HG03439 (cell line): ENCODE results near the gene FSTL4.

Source experiments
- ATAC-seq: cut with Tn5 transposase; IDR thresholded peaks from one replicate; pipeline ENCODE4 v1.9.1; 2021; ENCODE audit warnings: mild to moderate bottlenecking, moderate library complexity; ENCODE audit not compliant: unreplicated experiment

Gene FSTL4

DNA sequence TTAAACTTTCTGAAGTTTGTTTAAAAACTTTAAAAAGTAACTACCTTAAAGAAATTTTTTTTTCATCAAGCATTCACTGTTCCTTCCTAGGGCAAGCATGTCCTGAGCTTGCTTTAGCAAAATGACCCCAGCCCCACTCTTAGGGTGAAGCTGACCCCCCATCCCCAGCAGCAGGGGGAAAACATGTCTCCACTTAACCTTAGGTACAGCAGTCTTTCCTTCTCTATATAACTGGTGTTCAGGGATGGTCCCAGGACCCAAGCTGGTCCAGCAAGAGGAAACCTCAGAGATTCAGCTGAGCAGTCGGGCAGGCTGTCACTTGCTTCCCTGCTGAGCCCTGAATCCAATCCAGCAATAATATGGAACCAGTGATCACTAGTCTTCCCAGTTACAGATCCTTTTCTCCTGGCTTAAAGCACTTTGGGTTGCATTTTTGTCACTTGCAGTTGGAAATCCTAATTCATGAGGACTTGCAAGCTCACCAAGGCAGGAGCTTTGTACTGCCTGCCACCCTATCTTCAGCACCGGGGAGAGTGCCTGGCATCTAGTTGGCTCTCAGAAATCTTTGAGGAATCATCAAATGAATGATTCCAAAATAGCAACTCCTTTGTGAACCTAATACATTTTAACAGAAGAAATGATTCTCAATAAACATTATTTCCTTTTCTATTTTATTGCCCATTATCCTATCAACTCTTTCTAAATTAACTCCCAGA, 91.2 kb downstream of the FSTL4 start:
- no peak for ATAC-seq

DNA sequence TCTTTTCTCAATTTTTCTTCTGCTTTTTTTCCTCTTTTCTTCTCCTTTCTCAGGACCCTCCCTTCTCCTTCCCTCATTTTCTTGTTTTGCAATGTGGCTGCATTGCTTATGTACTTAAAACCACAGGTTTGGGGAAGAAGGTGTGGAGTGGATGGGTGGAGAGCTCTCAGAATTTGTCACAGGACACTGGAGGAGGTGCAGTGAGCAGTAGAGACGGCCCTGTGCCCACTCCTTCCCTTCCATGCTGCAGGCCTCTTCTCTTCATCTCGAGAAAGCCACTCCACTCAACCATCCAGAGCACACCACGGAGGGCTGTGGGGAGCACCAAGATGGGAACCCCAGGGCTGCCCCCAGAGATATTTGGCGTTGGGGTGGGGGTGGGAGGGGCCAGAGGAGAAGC, 92.3 kb downstream of the FSTL4 start:
- ATAC-seq, result no peak

DNA sequence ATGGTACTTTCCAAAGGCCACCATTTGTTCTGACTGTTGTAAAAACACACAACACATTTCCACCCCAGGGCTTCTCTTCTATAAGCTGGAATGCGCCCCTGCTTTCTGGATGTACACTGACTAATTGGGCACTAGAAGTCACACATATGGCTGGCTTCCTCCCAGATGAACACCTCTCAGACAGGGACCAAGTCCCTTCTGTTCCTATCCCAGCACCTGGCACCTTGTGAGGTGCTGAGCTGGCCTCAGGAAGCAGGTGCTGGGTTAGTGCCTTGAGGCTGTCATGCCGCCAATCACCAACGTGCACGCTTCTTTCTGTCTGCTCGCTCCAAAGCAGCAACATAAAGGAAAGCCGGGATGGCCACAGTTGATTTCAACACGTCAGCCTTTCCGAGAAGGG, 93.2 kb downstream of the FSTL4 start:
- ATAC-seq, result no peak

DNA sequence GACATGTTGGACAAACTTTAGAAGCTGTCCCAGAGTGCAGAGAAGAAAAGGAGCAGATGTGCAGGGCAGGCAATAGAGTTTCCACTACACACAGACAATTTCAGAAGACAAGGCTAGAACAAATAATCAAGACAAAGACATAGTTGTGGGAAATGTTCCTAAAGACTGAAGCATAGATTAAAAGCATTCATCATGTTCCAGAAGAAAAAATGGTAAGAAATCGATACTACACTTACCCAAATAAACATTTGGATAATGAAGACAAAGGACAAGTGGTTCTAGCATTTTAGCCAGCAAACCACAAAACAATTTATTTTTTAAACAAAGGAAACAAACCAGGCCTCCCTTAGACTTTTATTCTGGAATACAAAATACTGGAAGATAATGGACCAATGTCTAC, 97.9 kb downstream of the FSTL4 start:
- ATAC-seq, result no peak

DNA sequence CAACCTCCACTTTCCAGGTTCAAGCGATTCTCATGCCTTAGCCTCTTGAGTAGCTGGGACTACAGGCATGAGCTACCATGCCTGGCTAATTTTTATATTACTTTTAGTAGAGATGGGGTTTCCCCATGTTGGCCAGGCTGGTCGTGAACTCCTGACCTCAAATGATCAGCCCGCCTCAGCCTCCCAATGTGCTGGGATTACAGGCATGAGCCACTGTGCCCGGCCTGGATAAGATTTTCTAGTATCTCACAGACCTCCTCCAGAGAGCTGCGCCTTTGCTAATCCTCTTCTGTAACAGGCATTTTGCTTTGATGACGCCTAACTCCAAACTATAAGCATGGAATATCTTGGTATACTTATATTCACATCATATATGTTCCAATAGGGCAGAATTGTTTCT, 99.4 kb downstream of the FSTL4 start:
- no peak for ATAC-seq

DNA sequence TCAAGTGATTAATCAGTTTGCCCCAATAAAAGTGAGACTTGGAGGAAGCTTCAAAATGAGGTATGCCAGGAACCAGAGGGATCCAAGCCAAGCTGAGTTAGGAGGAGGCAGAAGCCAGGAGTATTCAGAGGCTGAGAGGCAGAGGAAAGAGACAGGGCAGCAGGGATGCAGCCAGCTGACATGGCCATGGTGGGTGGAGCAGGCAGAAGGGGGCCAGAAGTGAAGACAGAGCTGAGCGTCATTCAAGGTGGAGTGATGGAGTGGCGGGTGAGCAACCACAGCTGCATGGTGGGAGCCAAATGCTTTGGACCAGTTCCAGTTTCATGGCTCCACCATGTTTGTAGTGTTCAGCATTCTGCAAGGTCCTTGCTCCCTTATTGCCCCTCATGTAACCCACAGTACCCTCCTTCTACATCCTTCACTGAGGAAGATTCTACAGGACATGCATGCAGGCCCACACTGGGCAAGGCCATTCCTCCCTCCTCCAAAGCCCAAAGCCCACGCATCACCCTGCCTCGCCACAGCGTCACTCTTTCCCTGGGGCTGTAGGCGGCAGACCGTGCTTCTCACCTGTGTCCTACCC, 100.6 kb downstream of the FSTL4 start:
- no peak for ATAC-seq

DNA sequence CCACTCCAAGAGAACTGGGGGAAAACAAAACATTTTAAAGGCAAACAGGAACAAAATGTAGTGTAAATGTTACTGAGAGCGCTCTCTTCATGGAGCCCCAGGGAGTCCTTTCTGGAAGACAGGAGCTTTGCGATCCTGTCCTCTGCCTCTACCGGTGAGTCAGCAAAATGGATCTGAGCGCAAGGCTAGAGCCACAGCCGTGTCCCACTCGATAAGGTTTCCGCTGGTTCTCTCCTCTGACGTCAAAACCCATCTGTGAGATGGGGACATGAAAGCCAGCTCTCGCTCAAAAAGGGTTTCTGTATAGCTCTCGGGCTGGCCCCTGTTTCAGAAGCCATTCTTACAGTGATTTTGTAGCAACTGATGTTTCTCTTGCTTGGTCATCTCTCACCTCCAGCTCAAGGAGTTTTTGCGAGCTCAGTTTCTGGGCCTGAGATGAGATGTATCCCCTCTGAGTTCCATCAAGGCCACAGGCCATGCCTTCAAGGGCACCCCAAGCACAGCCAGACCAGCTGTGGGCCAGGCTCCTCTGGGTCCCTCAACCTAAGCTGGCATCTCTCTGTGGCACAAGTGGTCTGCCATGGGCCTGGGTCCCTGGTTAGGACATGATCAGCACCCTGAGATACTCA, 101.6 kb downstream of the FSTL4 start:
- ATAC-seq, result no peak

DNA sequence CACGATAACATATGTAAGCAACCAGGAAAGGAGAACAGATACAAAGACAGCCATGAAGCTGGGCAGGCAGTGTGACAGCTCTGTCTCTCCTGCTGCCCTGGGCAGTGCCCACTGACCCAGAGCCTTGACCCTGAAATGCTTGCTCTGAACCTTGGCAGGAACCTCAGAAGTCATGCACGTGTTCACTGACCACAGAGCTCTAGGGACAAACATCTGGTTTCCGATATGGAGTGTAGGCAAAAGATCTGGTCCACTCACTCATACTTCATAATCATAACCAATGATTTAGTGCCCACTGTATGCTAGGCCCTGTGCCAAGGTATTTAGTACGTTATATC, 102.6 kb downstream of the FSTL4 start:
- no peak for ATAC-seq

DNA sequence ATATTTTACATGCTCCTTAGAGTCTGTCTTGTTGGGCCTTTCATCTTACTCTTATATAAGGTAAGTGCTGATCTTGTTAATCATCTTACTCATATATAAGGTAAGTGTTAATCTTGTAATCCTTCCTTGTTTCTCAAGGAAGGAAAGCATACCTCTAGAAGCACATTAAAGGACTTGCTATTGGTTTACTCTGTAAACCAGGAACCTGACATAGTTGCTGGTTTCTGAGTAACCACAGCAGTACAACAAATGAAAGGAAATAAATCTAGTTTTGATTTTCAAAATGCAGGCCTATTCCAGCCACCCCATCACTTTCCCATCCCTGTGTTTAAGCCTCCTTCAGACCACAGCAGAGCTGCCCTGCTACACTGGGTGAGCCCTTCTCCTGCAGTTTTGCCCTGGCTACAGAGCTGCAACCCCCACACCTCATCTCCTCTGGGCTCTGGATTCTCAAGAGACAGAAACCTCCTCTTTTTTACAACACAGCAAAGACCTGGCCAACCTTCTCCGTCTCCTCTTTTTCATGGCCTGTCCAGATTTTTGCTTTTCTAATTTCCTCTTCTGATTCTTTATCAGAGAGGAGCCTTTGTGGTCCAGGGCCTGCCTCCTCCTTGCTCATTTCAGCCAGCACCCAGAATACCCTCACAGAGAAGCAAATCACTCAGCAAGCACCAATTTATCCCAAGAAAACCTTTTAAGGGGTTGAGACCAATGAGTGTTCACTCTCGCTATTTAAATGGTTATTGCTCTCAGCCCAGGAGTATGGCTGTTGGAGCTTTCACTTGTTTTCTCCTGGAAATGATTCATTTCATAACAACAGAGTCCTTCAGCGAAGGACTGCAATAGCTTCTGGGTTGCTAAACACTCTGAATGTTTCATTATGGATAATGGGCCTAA, 103.2 kb downstream of the FSTL4 start:
- ATAC-seq, result no peak

DNA sequence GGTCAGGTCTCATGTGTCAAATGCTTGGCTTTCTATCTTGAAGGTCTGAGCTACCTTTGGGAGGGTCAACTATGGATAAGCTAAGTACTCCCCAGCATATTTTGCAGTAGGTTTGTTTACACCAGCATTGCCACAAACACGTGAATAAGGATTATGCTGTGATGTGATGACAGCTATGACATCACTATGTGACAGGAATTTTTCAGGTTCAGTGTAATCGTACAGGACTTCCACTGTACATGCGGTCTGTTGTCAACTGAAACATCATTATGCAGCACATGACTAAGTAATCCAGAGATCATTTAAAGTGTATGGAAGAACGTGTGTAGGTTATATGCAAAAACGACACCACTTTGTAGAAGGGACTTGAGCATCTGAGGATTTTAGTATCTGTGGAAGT, 104.0 kb downstream of the FSTL4 start:
- no peak for ATAC-seq

DNA sequence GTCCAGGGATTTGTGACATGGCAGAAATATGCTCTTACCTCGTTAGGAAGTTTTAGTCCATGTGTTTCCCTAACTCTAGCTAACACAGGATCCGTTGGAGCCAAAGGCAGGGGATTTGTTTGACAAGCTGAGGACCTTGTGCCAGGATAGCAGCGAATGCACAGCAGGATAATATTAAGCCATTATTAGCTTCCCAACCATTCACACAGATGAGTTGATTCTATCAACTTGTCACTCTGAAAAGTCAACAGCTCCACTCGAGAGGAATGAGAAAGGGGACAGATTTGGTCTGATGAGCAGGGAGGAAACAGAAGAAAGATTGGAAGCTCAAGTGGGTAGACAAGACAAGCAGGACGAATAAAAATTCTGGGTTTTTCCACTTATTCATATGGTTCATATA, 106.2 kb downstream of the FSTL4 start:
- no peak for ATAC-seq

DNA sequence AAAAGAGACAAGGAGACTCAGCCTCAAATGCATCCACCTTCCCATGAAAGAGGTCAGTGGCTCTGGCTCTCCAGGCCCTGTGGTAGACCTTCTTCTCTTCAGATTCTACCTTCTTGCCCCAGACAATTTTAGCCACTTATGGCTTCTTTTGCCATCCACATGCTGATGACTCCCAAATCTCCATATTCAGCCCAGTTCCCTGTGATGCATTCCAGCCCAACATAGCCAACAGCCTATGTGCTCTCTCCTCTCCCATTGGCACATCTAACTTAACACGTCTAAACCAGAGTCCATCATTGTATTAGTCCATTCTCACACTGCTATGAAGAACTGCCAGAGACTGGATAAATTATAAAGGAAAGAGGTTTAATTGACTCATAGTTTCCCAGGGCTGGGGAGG, 108.8 kb downstream of the FSTL4 start:
- ATAC-seq, result no peak

DNA sequence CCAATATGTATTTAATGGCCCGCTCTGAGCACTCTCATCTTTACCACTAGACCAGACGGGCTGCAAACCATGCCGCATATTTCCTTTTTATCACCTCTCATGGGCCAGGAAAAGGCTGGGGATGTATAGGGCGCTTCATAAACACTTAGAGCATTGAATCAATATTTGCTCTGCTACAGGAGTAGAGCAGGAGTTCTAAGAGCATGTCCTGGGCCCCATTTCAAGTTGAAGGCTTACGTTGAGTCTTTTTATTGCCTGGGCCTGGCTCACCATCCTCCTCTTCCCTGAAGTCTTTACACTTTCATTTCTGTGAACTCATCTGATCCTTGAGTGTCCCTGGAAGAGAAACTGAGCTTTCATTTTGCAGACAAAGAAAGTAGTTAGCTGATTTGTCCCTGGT, 112.4 kb downstream of the FSTL4 start:
- no peak for ATAC-seq

DNA sequence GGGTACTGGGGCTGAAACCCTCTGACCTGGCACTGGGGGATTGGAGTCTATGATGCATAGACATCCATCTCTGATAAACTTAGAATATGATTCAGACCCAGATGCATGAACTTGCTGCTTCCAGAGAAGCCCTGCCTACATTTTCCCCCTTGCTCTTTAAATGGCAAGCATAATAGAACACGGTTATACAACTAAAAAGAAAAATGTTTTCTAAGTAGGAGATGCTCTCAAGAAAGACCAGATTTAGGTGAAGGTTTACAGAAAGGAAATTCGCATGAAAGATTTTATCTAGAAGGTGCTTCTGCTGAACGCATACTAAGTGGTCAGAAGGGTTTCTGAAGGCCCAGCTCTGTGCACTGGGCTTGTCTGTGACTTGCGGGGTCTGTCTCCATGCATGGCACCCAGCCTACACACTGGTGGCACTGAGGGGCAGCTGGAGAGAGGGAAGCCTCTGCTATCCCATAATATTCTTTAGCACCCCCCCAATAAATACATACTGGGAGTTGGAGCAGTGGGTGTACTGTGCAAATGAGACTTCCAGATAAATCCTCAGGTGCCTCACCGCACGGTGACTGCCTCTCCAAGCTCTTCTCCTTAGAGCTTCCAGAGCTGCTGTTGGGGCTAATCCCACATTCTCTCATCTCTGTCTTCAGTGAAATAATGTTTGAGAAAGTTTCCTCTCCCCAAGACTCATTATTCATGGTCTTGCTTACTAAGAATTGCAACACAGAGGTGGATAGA, 114.6 kb downstream of the FSTL4 start:
- ATAC-seq, result no peak

DNA sequence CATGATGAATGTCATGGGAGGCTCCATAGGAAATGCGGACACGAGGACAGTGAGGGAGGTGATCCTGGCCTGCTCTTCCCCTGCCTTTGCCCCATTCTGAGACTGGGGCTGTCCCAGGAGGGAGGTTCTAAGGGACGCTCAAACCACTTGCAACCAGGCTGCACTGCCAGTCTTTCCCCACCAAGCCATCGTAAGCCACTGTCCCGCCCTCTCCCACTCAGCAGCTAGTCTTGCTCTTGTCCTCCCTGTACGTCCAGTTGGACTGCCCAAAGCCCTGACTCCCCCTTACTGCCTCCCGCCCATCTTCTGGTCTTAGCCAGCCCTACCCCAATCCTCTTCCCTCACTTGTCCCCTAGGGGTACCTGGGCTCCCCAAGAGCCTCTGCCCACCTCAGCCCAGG, 115.7 kb downstream of the FSTL4 start:
- no peak for ATAC-seq

DNA sequence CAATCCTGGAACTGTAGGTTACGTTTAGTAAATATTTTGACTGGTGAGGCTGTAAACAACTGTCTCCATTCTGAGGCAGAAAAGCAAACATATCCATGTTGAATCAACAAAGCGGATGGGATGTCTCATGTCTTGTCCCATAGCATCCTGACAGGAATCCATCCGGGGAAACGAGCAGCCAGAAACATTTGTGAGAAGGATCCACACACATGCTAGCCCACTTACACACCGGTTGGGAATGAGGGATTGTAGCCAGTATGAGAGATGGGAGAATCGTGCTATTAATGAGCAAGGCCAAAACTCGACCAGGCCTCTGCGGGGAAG, 117.5 kb downstream of the FSTL4 start:
- ATAC-seq, result no peak

DNA sequence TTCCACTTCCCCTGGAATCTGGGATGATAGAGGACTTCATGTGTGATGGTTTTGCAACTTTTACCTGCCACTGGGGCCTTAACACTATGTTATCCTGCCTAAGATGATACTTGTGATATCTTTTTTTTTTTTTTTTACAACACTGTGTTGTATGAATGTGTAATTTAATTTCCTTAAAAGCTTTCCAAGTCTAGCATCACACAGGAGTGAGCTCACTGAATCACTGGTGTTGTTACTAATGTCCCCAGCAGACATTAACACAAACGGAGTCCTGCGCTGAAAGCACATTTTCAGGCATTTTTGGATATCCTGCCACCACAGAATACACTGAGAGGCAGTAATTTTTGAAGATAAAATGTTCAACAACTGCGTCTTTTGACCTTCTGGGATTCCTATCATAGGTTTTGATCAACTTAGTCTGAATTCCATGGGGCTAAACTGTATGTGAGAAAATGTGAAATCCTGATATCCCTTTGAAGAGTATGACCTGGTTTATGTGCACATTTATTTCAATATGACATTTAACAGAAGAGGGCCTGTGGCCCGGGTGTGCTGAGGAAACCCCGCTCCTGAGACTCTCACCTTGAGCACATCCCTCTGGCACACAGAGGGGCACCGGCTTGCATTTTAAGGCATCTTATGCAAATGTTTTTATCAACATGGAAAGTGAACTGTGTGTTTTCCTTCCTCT, 118.0 kb downstream of the FSTL4 start:
- no peak for ATAC-seq

DNA sequence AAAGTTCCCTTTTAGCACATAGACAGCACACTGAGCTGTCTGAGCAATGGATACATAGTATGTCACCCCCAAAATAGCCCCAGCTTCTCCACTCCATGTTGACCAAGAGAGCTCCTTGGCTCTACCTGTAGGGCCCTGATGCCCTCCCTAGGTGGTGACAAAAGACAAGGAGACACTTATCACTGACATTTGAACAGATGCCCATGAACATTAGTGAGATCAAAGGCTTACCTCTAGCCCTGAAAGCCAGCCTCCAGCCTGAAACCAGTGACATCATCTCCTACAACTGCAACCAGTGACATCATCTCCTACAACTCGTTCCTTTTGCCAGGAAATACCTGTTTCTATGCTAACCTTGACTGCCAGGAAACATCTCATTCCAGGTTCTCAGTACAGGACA, 122.7 kb downstream of the FSTL4 start:
- ATAC-seq, result no peak

DNA sequence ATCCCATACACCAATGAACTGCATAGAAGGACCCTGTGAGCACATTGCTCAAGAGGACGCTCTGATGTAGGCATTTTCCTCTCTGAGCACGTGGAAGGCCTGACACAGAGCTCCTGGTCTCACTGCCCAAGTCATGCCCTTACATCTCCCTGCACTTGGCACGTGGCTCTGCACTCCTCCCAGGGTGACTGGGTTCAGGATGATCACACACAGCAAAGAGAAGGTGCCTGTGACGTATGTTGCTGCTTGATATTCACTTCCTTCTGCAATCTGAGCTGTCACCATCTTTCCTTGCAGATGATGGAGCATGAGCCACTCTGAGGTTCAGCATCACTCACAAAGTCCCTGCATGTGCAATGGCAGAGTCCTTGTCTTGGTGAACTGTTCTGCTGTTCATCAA, 125.2 kb downstream of the FSTL4 start:
- ATAC-seq, result no peak

DNA sequence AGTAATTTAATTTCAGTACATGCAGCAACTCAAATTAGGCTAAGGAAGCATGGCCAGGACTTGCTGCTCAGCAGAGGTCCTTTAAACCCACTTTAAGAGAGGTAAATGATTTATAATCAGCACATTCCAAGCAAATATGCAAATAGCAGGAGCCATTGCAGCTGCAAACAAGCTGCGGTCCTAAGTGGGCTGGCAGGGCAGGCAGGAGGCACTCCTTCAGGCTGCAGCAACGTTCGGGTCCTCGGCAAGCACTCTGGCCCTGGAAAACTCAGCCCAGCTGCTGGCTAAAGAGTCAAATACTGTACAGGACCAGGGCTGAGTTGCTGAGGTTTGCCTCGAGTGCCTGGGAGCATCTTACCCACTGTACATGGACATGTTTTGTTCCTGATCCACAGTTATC, 126.9 kb downstream of the FSTL4 start:
- ATAC-seq, result no peak
